LoVo (cell line): Measurements from ENCODE around the gene CNNM1.

Experiments
- DNase-seq: peaks from one replicate; pipeline ENCODE4 v3.0.0-alpha.2; 2016; ENCODE audit warnings: low spot score

The CNNM1 gene

DNA sequence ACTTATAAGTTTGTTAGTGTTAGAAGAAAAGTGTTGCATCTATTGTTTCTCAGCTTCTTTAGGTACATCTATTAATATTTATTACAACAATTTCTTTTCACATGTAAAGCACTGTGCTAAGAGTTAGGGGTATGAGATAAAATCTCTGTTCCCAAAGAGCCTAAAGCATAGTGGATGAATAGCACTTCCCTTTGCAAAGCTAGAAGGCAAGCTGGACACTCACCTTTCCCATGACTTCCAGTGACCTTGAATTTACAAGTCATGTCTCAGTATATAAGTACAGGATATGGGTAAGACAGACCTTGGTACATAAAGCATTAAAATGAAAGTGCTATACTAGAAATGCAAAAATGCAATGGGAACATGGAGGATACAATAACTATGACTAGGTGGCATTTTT is 8.7 kb downstream of the CNNM1 start:
- no peak for DNase-seq

DNA sequence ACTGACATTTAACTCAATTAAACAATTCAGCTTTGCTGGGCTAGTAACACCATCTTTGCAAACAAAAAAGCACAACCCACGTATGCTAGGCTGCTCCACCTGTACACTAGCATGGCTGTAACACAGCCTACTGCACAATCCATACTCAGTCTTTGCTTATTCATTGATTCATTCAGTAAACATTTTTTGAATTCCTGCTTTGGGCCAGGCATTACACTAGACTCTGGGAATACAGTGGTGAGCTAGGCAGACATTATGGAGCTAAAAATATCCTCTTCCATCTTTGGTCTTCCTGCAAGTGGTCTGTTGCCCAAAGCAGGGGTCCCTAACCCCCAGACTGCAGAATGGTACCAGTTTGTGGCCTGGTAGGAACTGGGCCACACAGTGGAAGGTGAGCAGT is 9.9 kb downstream of the CNNM1 start:
- no peak for DNase-seq

DNA sequence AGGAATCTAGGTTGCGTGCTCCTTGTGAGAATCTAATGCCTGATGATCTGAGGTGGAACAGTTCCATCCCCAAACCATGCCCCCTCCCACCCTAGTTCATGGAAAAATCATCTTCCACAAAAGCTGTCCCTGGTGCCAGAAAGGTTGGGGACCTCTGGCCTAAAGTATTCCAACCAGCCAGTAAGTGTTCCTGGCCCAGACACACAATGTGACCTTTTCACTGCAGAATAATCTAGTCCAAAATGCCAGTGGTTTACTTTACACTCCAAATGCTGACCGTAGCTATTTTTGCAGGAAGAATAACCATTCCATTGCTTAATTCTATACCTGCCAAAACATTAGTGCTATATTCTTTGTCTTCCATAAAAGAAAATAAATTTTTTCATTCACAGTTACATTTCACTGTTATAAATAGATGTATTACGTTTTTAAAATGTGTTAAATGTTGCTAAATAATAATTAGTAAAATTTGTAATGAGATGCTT is 10.4 kb downstream of the CNNM1 start:
- DNase-seq: no peak

DNA sequence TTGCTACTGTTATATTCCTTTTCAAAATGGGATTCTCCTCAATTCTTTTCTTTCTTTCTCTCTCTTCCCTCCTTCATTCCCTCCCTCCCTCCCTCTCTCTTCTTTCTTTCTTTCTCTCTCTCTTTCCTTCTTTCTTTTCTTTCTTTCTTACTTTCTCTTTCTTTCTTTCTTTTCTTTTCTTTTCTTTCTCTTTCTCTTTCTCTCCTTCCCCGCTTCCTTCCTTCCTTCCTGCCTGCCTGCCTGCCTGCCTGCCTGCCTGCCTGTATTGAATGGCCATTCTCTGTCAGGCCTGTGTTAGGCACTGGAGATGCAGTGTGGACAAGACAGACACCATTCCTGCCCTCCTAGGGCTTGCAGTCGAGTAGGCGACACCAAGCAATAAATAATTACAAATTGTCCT is 11.5 kb downstream of the CNNM1 start:
- no peak for DNase-seq

DNA sequence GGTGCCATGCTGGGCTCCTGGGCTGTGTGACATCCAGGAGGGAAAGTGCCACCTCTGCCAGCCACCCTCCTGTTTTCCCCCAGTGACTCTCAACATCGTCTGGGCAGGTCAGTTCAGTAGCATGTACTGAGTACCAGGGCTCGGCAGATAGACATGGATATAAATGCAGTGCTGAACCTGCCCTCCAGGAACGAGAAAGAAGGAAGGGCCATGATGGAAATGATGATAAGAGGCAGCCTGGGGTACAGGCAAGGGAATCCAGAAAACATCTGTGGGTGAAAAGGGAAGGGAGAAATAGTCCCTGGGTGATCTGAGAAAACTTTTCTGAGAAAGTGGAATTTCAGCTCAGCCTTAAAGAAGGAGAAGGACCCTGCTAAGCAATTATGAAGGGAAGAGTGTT is 12.1 kb downstream of the CNNM1 start:
- no peak for DNase-seq

DNA sequence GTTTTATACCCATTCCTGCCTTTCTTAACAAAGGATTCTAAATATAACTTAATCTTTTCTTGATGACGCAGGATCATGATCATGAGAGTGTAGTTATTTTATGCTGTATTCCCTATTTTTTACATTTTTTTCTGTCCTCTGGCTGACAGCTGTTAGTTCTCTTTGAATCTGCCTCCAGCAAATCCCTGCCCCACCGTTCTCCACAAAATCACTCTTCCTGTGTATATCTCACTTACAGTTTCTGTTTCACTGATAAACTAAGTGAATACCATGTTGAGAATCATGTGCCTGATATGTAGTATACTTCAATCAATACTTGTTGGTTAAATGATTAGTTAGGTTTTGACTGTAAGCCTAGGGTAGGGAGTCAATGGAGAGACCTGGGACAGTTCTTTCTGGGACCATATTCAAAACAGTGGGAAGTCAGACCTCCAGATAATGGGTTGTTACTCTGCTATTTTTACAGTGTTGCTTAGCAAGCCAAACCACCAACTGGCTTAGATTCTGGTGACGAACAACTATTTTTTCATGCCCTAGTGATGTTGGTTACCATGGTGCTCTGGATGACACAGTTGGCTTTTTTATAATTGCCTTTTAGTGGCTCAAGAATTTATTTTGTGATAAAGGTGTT is 12.8 kb downstream of the CNNM1 start:
- DNase-seq: no peak

DNA sequence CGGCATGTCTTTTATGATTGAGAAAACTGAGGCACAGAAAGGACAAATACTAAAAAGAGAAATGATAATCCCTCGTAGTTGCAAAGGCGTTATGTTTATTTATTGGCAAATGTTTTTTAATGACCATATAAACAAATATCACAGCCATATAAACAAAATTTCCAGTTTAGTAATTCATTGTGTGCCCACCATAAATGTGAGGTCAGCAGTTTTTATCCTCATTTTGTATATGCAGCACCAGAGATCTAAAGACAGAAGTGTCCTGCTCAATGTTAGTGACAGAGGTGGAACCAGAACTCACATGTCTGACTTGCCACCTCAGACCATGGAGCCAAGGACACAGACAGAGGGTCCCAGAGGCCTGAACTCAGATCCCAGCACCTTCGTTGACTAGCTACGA is 14.1 kb downstream of the CNNM1 start:
- DNase-seq: no peak

DNA sequence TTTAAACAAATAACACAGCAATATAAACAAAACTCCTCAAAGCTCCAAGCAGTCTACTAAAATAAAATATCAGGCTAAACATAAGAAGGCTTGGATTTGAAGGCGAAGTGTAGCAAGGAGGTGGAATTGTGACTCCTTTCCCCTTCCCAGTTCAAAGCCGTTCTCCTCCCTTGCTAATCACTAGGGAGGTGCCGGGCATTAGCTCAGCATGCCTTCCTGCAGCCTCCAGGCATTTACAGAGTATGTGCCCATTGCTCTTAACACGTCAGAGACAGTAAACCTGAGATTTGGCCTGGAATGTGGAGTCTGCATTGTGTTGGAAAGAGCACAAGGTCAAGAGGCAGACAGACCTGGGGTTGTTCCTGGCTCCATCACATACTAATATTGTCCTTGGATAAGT is 15.6 kb downstream of the CNNM1 start:
- no peak for DNase-seq

DNA sequence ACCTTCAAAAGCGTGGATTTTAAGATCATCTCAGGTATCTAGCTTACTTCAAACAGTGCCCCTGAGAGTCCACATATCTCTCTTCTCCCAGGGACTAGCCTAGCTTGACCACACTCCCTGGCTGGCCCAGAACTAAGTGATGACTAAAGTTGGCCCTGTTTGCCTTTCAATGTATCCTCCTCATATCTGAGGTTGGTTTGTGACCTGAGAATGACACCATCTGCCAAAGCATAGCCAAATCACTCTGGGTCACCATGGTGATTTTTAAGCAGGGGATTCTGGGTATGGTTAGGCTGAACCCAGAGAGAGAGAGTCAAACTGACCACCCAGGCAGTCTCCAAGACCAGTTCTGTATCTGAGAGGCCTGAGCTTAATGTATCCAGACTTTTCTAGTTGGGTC is 16.2 kb downstream of the CNNM1 start:
- DNase-seq: no peak

DNA sequence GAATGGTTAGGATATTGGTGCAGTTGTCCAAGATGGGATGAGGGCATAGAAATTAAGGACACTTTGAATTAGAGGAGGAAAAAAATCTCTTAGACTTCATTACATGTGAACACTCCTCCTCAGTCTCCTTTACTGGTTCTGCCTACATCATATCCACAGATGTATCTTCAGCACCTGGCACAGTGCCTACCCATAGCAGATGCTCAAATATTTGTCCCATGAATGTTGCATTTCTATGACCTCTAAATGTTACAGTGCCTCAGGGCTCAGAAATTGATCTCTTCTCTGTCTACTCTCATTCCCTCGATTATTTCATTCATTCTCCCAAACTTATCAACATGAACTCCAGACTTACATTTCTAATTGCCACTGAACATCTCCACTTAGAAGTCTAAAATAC is 17.1 kb downstream of the CNNM1 start:
- DNase-seq: no peak

DNA sequence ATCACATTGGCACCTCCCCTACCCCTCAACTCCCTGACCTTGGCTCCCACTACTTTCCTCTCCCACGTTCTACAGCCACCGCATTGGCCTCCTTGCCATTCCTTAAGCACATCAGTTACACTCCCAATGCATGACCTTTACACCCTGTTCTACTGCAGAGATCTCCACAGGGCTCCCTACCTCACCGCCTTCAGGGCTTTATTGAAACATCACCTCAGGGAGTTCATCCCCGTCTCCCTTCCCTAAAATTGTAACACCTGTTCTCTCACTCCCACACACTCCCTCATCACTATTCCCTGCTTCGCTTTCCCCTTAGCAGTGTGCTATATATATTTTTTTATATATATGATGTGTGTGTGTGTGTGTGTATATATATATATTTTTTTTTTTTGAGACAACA is 18.5 kb downstream of the CNNM1 start:
- no peak for DNase-seq

DNA sequence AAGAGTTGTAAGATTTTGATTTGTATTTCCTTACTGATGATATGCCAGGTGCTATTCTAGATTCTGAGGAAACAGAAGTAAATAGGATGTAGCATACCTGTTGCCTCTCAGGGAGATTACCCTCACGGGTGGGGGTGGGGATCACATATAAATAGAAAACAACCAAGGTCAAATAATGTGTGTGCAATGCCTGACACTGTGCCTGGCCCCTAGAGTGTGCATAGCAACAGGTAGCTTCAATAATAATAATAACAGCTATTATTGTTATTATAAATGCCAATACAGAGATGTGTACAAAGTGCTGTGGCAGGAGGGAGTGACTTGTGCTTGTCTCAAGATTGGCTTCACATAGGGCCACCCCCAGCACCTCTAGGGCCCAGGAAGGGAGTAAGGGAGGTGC is 24.0 kb downstream of the CNNM1 start:
- no peak for DNase-seq

DNA sequence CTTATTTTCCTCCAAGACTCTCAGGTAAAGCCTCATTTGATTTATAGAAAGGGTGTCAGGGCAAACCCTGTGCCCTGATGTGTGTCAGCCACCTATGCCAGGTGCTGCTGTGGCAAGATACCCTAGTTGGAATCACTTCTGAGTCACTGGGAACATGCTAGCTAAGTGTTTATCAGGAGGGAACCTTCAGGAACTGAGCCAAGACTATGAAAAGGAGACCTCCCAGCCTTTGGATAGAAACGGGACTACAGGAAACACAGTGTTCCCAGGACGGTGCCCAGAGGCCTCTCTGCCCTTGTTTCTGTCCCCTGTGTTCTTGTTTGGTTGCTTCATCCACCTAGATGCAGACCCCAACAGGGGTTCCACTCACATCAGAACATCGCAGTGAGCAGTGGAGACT is 28.5 kb downstream of the CNNM1 start:
- no peak for DNase-seq

DNA sequence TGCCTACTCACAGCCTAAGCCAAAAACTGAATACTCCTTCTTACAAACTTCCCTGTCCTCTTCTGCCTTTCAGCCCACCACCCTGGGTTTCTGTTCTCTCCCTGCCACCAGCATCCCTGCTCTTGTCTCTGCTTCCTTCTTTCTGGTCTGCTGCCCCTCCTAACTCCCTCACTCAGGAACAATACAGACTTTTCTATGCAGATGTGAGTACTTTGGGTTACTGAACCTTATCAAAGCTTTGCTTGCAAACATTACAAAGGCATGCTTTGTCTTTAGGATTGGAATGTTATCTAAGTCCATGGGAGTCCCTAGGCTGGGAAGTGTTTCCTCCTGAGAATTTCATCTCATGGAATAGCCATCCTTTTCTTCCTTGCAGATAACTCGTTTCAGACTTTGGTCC is 28.9 kb downstream of the CNNM1 start:
- no peak for DNase-seq

DNA sequence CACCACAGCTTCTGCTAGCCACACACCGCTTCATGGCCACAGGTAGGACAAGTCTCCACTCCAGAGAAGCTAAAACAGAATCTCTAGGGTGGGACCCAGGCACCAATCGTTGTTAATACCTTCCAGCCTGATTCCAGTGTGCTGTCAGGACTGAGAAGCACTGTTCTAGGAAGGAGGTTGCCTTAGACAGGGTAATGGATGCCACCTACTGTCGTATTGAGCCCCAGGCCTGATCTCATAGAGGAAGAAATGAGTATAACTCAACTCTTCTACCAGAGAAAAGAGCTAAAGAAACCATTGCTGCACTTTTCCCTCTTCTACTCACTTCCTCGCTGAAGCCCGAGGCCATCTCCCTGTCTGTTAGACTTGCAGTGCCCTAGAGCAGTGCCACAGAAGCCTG is 31.8 kb downstream of the CNNM1 start:
- no peak for DNase-seq

DNA sequence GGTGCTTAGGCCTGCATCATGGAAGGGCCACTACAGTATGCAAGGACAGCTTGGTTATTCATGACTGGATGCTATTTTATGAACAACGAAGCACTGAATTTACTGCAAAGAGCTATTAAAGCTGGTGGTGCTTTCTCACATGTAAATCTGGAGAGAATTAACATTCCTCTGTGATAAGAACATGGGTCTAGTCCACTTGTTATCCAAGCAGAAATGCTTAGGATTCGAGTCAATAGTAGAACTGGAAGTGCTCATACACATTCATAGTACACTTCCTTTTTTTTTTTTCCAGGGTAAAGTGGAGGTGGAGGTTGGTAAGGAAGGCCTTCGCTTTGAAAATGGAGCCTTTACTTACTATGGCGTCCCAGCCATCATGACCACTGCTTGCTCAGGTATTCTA is 35.0 kb downstream of the CNNM1 start:
- DNase-seq: no peak

DNA sequence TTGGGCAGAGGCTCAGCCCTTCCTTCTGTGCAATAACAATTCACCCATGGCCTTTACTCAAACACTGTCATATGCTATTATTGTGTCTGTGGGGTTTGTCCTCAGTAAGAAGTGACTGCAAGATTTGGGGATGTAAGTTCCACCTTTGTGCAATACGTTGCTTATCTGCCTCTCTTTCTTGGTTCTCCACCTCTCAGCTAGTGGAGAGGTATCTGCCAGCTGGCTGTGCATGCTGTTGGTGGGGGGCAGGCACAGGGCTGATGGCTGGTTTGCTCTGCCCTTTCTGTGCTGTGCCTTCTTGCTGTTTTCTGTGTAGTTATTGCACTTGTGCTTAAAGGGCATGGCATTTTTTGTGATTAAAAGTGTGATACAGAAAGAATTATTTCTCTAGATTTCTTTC is 36.2 kb downstream of the CNNM1 start:
- DNase-seq: no peak

DNA sequence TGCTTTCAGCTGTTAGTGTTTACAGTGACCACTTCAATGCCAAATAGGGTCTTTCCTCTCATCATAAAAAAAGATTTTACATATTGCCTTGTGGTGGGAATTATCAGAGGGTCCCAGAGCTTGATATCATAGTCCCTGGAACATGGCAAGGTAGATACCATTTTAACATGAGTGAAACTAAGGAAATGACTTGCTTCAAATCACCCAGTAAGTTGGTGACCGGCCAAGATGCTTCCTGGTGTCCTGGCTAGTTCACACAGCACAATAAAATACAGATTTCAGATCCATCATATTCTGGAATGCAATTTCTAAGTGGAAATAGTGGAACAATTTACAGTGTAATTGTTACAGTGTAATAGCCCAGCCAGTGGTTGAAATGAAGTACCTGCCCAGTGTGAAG is 36.6 kb downstream of the CNNM1 start:
- DNase-seq: no peak

DNA sequence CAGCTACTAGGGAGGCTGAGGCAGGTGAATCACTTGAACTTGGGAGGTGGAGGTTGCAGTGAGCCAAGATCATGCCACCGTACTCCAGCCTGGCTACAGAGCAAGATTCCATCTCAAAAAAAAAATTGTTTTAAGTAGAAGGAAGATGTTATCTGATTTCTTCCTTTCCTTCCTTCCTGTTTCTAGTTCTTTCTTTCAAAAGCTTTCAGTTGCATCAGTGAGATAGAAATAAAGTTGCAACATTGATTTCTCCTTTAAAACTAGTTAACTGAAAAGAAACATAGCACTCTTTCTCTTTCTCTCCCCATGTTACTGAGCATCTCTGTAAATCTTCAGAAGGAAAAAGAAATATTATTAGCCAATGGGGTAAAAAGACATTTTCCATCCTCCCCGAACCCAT is 37.5 kb downstream of the CNNM1 start:
- DNase-seq: no peak

DNA sequence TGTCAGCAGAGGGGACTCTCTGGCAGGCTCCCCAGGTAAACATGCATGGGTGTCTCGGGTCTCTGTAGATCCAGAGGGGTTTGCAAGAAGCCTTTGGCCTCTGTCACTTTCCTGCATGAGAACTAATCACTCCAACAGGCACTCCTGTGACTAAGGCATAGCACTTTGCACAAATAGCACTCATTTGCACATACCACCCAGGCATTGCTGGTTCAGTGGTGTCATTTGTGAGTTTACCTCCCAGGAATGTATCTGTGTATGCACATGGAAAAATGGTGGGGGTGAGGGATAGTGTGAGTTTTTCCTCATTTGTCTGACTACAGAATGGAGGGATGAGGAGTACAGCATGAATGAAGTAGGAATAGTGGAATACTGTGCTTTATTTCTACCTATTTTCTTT is 39.5 kb downstream of the CNNM1 start:
- no peak for DNase-seq

DNA sequence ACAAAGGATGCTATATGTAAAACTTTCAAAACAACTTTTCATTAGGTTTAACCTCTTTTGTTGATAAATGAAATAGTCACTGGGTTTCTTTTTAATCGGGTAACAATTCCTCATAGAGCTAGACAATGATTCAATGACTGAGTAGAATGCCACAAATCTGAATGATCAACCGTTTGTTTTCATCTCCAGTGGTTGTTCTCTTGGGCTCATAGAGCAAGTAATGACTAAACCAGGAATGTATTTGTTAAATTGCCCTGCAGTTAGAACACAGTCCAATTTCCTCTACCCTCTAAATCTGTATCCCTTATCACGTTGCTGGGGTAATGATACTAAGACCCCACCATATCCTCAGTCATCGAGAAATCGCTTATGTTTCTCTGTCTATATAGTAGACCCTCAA is 40.0 kb downstream of the CNNM1 start:
- DNase-seq: no peak

DNA sequence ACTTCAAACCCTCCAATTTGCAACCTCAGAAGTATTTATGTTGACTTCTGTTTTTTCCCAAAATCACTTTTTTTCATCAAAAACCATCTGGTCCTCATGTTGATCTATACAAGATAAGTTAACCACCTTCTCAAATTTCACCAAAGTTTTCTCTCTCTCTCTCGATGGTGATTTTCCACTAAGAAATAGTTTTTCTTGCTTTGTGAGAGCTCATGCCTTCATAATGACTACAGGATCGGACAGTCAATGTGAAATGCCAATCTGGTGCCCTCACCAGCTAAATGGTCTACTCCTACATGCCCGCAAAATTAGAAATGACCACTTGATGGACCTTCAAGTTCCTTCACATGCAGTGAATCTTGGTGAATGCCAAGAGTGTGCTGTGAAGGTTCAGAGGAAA is 40.4 kb downstream of the CNNM1 start:
- DNase-seq: no peak

DNA sequence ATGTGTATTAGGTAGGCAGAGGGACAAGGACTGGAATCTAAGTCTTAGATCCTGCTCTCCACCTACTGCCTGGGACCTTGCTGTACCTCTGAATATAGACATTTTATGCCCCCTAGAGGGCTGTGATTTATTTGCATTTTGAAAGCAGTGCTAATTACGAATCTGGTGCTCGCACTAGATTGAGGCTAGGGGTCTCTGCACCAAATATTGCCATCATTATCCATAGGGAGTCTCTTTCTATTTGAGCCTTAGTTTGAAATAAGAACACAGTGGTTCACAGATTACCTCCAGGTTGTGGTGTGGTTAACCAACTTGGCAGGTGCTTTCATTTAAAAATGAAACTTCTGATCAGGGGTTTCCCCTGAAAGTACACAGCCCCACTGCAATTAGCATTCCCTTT is 41.8 kb downstream of the CNNM1 start:
- DNase-seq: no peak

DNA sequence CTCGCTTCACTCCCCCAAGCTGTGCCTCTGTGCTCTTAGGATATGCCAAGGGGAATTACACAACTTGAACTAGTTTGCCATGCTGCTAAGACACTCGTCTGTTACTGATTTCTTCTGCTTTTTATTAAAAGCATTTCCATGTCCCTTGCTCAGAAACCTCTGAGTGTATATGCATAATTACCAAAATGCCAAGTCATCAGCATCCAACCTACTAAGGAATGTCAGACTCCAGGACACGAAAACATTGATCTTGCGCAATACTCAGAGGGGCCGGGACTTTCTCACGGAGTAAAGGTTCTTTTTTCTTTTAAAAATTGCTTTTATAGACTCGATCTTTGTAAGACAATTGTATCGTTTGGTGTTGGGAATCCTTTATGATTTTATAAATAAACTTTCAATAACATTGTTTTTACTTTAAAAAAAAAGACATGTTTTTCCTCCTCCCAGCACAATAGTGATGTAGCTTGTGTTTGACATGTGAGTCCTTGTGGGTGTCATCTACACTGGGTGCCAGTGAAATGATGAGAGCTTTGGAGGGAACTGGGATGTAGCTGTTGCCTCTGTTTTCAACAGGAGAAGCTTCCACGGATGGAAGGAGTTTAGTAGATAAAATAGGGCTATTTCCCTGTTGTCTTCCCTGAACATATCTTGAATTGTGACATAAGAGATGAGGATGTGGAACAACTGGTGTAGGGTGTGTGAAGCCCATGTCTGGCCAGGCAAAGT is 43.6 kb downstream of the CNNM1 start:
- DNase-seq: no peak
